HepG2 (cell line): ENCODE measurements around the gene C20orf204. TPM values are rescaled to one million over a fixed set of nuclear protein-coding genes. Genes with fewer than 3 reads are reported as not detected.

Experiments used
- ATAC-seq: fragments of 200-7000 bp; cut with Tn5 transposase; 3 replicates; pipeline ENCODE4 v1.9.1; 2020; ENCODE audit warnings: mild to moderate bottlenecking, moderate library complexity
- BruUV-seq: library from RNA; stranded (reverse); fragments of 400-500 nt; replicated peaks from 2 replicates; lab custom pipeline; 2021; lab: Mats Ljungman, UMichigan
- CTCF ChIA-PET: fragments of 300-600 bp; formaldehyde crosslinking; extraction: SDS; loops from one replicate; lab custom pipeline; 2021; ENCODE audit warnings: low total read pairs, inconsistent platforms, low intra/inter-chr PET ratio; lab: Yijun Ruan, JAX
- POLR2A ChIA-PET: fragments of 350-600 bp; sonication (Branson Sonifier 250); formaldehyde crosslinking; loops from one replicate; lab custom pipeline; 2020; ENCODE audit warnings: antibody characterized with exemption, inconsistent platforms; lab: Yijun Ruan, JAX
- DNase-seq: peaks from one replicate; pipeline ENCODE4 v3.0.0-alpha.2; 2015; ENCODE audit warnings: low spot score
- FAIRE-seq: peaks from 3 replicates; lab custom pipeline; 2011; peaks lifted over from hg19 to GRCh38; lab: Jason Lieb, UNC
- H2AFZ ChIP-seq: one replicate; pipeline ENCODE4 v1.6.1; 2011; ENCODE audit warnings: low read length, inconsistent platforms
- H3K27ac ChIP-seq: fragments of 300-600 bp; 3 replicates; pipeline ENCODE4 v1.8.0; 2011; ENCODE audit warnings: mixed run types, mild to moderate bottlenecking, mixed read lengths, low read length, inconsistent platforms; ENCODE audit not compliant: insufficient read depth; ENCODE audit errors: extremely low read length
- H3K27me3 ChIP-seq, 2 experiments: fragments of 200-600 bp in 1 of 2; 2 replicates in 1 of 2; 3 replicates in 1 of 2; pipeline versions ENCODE4 v1.6.0 to v1.8.0; 2011; ENCODE audit warnings: low read length in 2 of 2, mild to moderate bottlenecking in 2 of 2, moderate library complexity in 2 of 2, inconsistent platforms in 1 of 2; ENCODE audit not compliant: insufficient read depth in 2 of 2, control insufficient read depth in 1 of 2
- H3K36me3 ChIP-seq, 2 experiments: fragments of 200-600 bp in 1 of 2; replicated peaks in 1 of 2; 2 replicates in 1 of 2; 3 replicates in 1 of 2; pipeline versions ENCODE4 v1.5.1 to v1.8.0; 2011; ENCODE audit warnings: low read length in 2 of 2, inconsistent platforms in 1 of 2; ENCODE audit not compliant: insufficient read depth in 2 of 2, control insufficient read depth in 1 of 2
- H3K4me1 ChIP-seq: 2 replicates; pipeline ENCODE4 v1.5.1; 2012; ENCODE audit warnings: low read length, inconsistent platforms; ENCODE audit not compliant: insufficient read depth
- H3K4me2 ChIP-seq: 2 replicates; pipeline ENCODE4 v1.6.0; 2011; ENCODE audit warnings: low read depth, low read length, inconsistent platforms
- H3K4me3 ChIP-seq, 3 experiments: fragments of 200-600 bp in 1 of 3; sonication (generic), shearing (Covaris generic) in 1 of 3; replicated peaks in 1 of 3; 2 replicates each; pipeline ENCODE4 v1.5.1; 2011 to 2016; ENCODE audit warnings: low read length in 3 of 3, inconsistent platforms in 2 of 3, low read depth in 2 of 3, mild to moderate bottlenecking in 2 of 3, control low read depth in 1 of 3, mixed read lengths in 1 of 3; ENCODE audit not compliant: insufficient read depth in 1 of 3
- H3K79me2 ChIP-seq: one replicate; pipeline ENCODE4 v1.6.1; 2011; ENCODE audit warnings: low read length, inconsistent platforms; ENCODE audit not compliant: insufficient read depth
- H3K9ac ChIP-seq: 2 replicates; pipeline ENCODE4 v1.6.0; 2011; ENCODE audit warnings: mild to moderate bottlenecking, low read depth, low read length, inconsistent platforms; ENCODE audit not compliant: insufficient read depth
- H3K9me3 ChIP-seq: 2 replicates; pipeline ENCODE4 v1.5.1; 2012; ENCODE audit warnings: mild to moderate bottlenecking, low read length
- H4K20me1 ChIP-seq: 2 replicates; pipeline ENCODE4 v1.6.0; 2011; ENCODE audit warnings: inconsistent platforms, mild to moderate bottlenecking, low read length, moderate library complexity; ENCODE audit not compliant: insufficient read depth
- ARID2 ChIP-seq: sonication (generic); formaldehyde crosslinking; IDR thresholded peaks from 2 replicates; pipeline ENCODE4 v1.8.1; 2022; ENCODE audit warnings: mild to moderate bottlenecking, missing genetic modification reagents, borderline replicate concordance
- DPF2 ChIP-seq: sonication (generic); formaldehyde crosslinking; IDR thresholded peaks from 2 replicates; pipeline ENCODE4 v1.4.0; 2020; ENCODE audit warnings: mild to moderate bottlenecking, low read depth, missing genetic modification reagents, borderline replicate concordance
- ELF4 ChIP-seq: sonication (generic); formaldehyde crosslinking; IDR thresholded peaks from 2 replicates; pipeline ENCODE4 v1.5.0; 2020; ENCODE audit warnings: missing genetic modification reagents, mild to moderate bottlenecking, moderate library complexity, borderline replicate concordance
- HOXA5 ChIP-seq: sonication (generic); formaldehyde crosslinking; IDR thresholded peaks from 2 replicates; pipeline ENCODE4 v1.4.0; 2020; ENCODE audit warnings: missing genetic modification reagents
- MAZ ChIP-seq, 2 experiments: sonication (generic) in 1 of 2; formaldehyde crosslinking in 1 of 2; IDR thresholded peaks; 2 replicates each; pipeline versions ENCODE4 v1.5.0 to v1.6.1; 2012 to 2020; ENCODE audit warnings: low read depth in 2 of 2, mild to moderate bottlenecking in 2 of 2, borderline replicate concordance in 1 of 2, improper control_type of control experiment in 1 of 2, low read length in 1 of 2, missing genetic modification reagents in 1 of 2, moderate library complexity in 1 of 2
- MEIS1 ChIP-seq: sonication (generic); formaldehyde crosslinking; IDR thresholded peaks from 2 replicates; pipeline ENCODE4 v1.9.0; 2021; ENCODE audit warnings: mild to moderate bottlenecking, missing genetic modification reagents, moderate library complexity, borderline replicate concordance
- NAIF1 ChIP-seq: sonication (generic); formaldehyde crosslinking; IDR thresholded peaks from 2 replicates; pipeline ENCODE4 v1.5.0; 2020; ENCODE audit warnings: mild to moderate bottlenecking, missing genetic modification reagents, borderline replicate concordance
- RAD21 ChIP-seq: fragments of 450-650 bp; formaldehyde crosslinking; IDR thresholded peaks from 2 replicates; pipeline ENCODE4 v1.5.0; 2020; ENCODE audit warnings: mild to moderate bottlenecking
- SAP130 ChIP-seq: IDR thresholded peaks from 2 replicates; pipeline ENCODE4 v1.6.1; 2016; ENCODE audit warnings: low read depth
- SATB2 ChIP-seq: sonication (generic); formaldehyde crosslinking; IDR thresholded peaks from 2 replicates; pipeline ENCODE4 v1.5.0; 2020; ENCODE audit warnings: missing genetic modification reagents
- SIX1 ChIP-seq: sonication (generic); formaldehyde crosslinking; IDR thresholded peaks from 2 replicates; pipeline ENCODE4 v1.4.0; 2020; ENCODE audit warnings: missing genetic modification reagents, borderline replicate concordance
- SSRP1 ChIP-seq: IDR thresholded peaks from 2 replicates; pipeline ENCODE4 v1.6.1; 2016; ENCODE audit warnings: control low read depth
- TCF7L2 ChIP-seq: IDR thresholded peaks from 2 replicates; pipeline ENCODE4 v1.6.1; 2011; ENCODE audit warnings: mild to moderate bottlenecking, low read depth, low read length, moderate library complexity
- TOPORS ChIP-seq: sonication (generic); formaldehyde crosslinking; IDR thresholded peaks from 2 replicates; pipeline ENCODE4 v1.8.0; 2023; ENCODE audit warnings: mild to moderate bottlenecking, missing genetic modification reagents
- ZNF138 ChIP-seq: sonication (generic); formaldehyde crosslinking; IDR thresholded peaks from 2 replicates; pipeline ENCODE4 v1.5.0; 2020; ENCODE audit warnings: mild to moderate bottlenecking, low read depth, missing genetic modification reagents
- ZNF17 ChIP-seq: sonication (generic); formaldehyde crosslinking; IDR thresholded peaks from 2 replicates; pipeline ENCODE4 v1.5.0; 2020; ENCODE audit warnings: mild to moderate bottlenecking, missing genetic modification reagents
- ZNF230 ChIP-seq: sonication (generic); formaldehyde crosslinking; IDR thresholded peaks from 2 replicates; pipeline ENCODE4 v1.4.0; 2020; ENCODE audit warnings: mild to moderate bottlenecking, missing genetic modification reagents
- ZNF383 ChIP-seq: sonication (generic); formaldehyde crosslinking; IDR thresholded peaks from 2 replicates; pipeline ENCODE4 v1.4.0; 2020; ENCODE audit warnings: missing genetic modification reagents, mild to moderate bottlenecking, borderline replicate concordance
- ZNF44 ChIP-seq: sonication (generic); formaldehyde crosslinking; IDR thresholded peaks from 2 replicates; pipeline ENCODE4 v1.5.1; 2020; ENCODE audit warnings: mild to moderate bottlenecking, missing genetic modification reagents
- ZNF510 ChIP-seq: sonication (generic); formaldehyde crosslinking; IDR thresholded peaks from 2 replicates; pipeline ENCODE4 v1.4.0; 2020; ENCODE audit warnings: low read depth, mild to moderate bottlenecking, missing genetic modification reagents
- ZNF761 ChIP-seq: sonication (generic); formaldehyde crosslinking; conservative IDR thresholded peaks from 2 replicates; pipeline ENCODE4 v1.4.0; 2020; ENCODE audit warnings: mild to moderate bottlenecking, missing genetic modification reagents
- ZNF777 ChIP-seq: sonication (generic); formaldehyde crosslinking; IDR thresholded peaks from 2 replicates; pipeline ENCODE4 v1.4.0; 2020; ENCODE audit warnings: missing genetic modification reagents
- WGBS: methylation state at CpG from one replicate; pipeline ENCODE4 v1.1.6; 2017; ENCODE audit warnings: low lambda C conversion rate; 5-methylcytosine and 5-hydroxymethylcytosine counted together
- in situ Hi-C: cut with HindIII; loops from 2 replicates; pipeline ENCODE4 v1.10.0; 2017; ENCODE audit warnings: low pct_unique_long_range_greater_than_20kb; ENCODE audit not compliant: extremely low pct_ligation_motif_present
- intact Hi-C: fragments of 100-400 bp; cut with micrococcal nuclease; formaldehyde crosslinking; loops from one replicate; pipeline ENCODE4 v1.10.0; 2022; ENCODE audit not compliant: unreplicated experiment
- polyA plus RNA-seq, 8 experiments: library from polyadenylated mRNA; depleted of rRNA in 3 of 8; stranded (reverse) in 7 of 8; unstranded in 1 of 8; fragments of >200 nt; fragmentation: Illumina TruSeq in 4 of 8; extraction: Trizol in 4 of 8; gene quantifications; 2 replicates each; pipeline versions ENCODE4 v1.2.1 to v1.2.3, GENCODE V29; 2011 to 2016; ENCODE audit warnings: low read depth in 4 of 8, missing spikeins in 1 of 8, mixed read lengths in 1 of 8; ENCODE audit not compliant: insufficient read depth in 1 of 8
- total RNA-seq, 5 experiments: library from RNA; depleted of rRNA; stranded (reverse); fragments of >200 nt; fragmentation: Illumina TruSeq; extraction: Trizol; gene quantifications; 2 replicates each; pipeline ENCODE4 v1.2.3, GENCODE V29; 2016; ENCODE audit warnings: low read depth in 1 of 5
- TF ChIP-seq, protein P1 (sequence below): sonication (generic); formaldehyde crosslinking; IDR thresholded peaks from 2 replicates; pipeline ENCODE4 v1.8.0; 2022; ENCODE audit warnings: low read depth, missing genetic modification reagents

C20orf204 gene
- total and polyA plus RNA-seq, 2 of the 13 experiments (the other 11 are each of a cell fraction or from before 2014, with no cell fraction given): 22.1 to 80.0 TPM

DNA sequence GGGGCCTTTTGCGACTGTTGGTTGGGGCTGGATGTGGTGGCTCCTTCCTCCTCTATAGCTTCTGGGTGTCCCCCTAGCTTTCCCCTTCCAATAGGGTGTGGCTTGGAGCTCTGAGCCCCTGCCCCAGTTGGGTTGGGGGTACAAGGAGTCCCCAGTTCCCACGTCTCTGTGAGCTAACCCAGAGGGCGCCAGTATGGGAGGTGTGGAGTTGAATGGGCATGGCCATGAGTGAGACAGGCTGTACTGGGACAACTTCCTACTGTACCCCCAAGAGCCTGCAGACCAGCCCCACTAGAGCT, 1.2 kb downstream of the C20orf204 start:
- FAIRE-seq (no peak), ATAC-seq (0 out of 3 replicates have a peak, but pooled peaks have one; percentile 0), DNase-seq (no peak)
- ChIA-PET POLR2A (interaction anchor here (0.8 to 10.1 kb wide), 8 partner anchors 9 to 379 kb away, joined by 3 to 252 read pairs (median 10); partner anchors contain the start of genes PRPF6, RTEL1, SAMD10 and SOX18), CTCF (no interaction called here)
- peak overlapping the region; percentile 92 for H3K4me2 ChIP-seq
- H2AFZ ChIP-seq: no peak overlapping the region
- no peaks in the 10 kb centered on the region for H4K20me1 ChIP-seq
- peaks cover 63% of the 10 kb centered on the region for H3K4me1 ChIP-seq
- H3K36me3 ChIP-seq: peaks cover 12 to 17% of the 10 kb centered on the region in 2 experiments
- H3K27me3 ChIP-seq: no peaks in the 10 kb centered on the region
- WGBS: 16% methylated on average over 3 of the region's 3 CpGs
- peak overlapping the region; percentile 57 to 84 (median 71) for H3K4me3 ChIP-seq
- H3K27ac ChIP-seq: peak overlapping the region; percentile 82
- peak overlapping the region; percentile 82 for H3K9ac ChIP-seq
- in situ Hi-C loops (no loop called here), intact Hi-C loops (loop anchor here (2.0 kb wide), 1 partner anchor 20 kb away; no protein-coding TSS in a partner anchor)
- BruUV-seq: no TSS peak
- H3K79me2 ChIP-seq: peaks cover 18% of the 10 kb centered on the region
- H3K9me3 ChIP-seq: no peaks in the 10 kb centered on the region
- TF ChIP-seq ZNF17 (CRISPR knock-in tag): no peak
- TF ChIP-seq HOXA5: 0 out of 2 replicates have a peak, but pooled peaks have one; percentile 34
- TF ChIP-seq MAZ (IDR thresholded peaks at IDR 0.05; ENCODE audit: borderline replicate concordance, low read depth, low read length): no peak
- 0 out of 2 replicates have a peak, but pooled peaks have one; percentile 30 for TF ChIP-seq MAZ (CRISPR knock-in tag; IDR thresholded peaks at IDR 0.05; ENCODE audit: low read depth)
- TF ChIP-seq ZNF510 (CRISPR knock-in tag): 0 out of 2 replicates have a peak, but pooled peaks have one; percentile 54
- TF ChIP-seq TCF7L2: no peak
- TF ChIP-seq ARID2 (CRISPR knock-in tag): 0 out of 2 replicates have a peak, but pooled peaks have one; percentile 42
- TF ChIP-seq ZNF44 (CRISPR knock-in tag): no peak
- 0 out of 2 replicates have a peak, but pooled peaks have one; percentile 33 for TF ChIP-seq ZNF777 (CRISPR knock-in tag)
- TF ChIP-seq DPF2 (CRISPR knock-in tag): no peak
- 0 out of 2 replicates have a peak, but pooled peaks have one; percentile 21 for TF ChIP-seq ZNF230 (CRISPR knock-in tag)
- TF ChIP-seq, protein P1, sequence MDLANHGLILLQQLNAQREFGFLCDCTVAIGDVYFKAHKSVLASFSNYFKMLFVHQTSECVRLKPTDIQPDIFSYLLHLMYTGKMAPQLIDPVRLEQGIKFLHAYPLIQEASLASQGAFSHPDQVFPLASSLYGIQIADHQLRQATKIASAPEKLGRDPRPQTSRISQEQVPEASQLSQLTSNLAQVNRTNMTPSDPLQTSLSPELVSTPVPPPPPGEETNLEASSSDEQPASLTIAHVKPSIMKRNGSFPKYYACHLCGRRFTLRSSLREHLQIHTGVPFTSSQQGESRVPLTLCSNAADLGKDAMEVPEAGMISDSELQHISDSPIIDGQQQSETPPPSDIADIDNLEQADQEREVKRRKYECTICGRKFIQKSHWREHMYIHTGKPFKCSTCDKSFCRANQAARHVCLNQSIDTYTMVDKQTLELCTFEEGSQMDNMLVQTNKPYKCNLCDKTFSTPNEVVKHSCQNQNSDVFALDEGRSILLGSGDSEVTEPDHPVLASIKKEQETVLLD (CRISPR knock-in tag): no peak
- 0 out of 2 replicates have a peak, but pooled peaks have one; percentile 10 for TF ChIP-seq ZNF383 (CRISPR knock-in tag)
- no peak for TF ChIP-seq SAP130 (CRISPR knock-in tag)
- 0 out of 2 replicates have a peak, but pooled peaks have one; percentile 0 for TF ChIP-seq SIX1 (CRISPR knock-in tag)
- TF ChIP-seq RAD21 (CRISPR knock-in tag): peak; percentile 0; the same call in 1 of the 2 replicates
- 0 out of 2 replicates have a peak, but pooled peaks have one; percentile 11 for TF ChIP-seq NAIF1 (CRISPR knock-in tag)
- no peak for TF ChIP-seq SSRP1
- TF ChIP-seq SATB2 (CRISPR knock-in tag): no peak
- TF ChIP-seq ELF4 (CRISPR knock-in tag): 0 out of 2 replicates have a peak, but pooled peaks have one; percentile 39
- 0 out of 2 replicates have a peak, but pooled peaks have one; percentile 61 for TF ChIP-seq MEIS1 (CRISPR knock-in tag)
- TF ChIP-seq ZNF138: 0 out of 2 replicates have a peak, but pooled peaks have one; percentile 48
- TF ChIP-seq TOPORS: no peak
- TF ChIP-seq ZNF761 (CRISPR knock-in tag): 0 out of 2 replicates have a peak, but pooled peaks have one; percentile 3
